Measurements from ENCODE around the gene CHCHD2.
A peak's percentile ranks its signal among the peaks of the same experiment; 100 is the strongest.
"Not testable (repeated sequence)": the region's sequence is repeated elsewhere in the genome, so short reads cannot be mapped to it uniquely, and the experiment has no call there.

The CHCHD2 gene, protein sequence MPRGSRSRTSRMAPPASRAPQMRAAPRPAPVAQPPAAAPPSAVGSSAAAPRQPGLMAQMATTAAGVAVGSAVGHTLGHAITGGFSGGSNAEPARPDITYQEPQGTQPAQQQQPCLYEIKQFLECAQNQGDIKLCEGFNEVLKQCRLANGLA
- total RNA-seq: 148 to 163 reads per million in 2 donors

DNA sequence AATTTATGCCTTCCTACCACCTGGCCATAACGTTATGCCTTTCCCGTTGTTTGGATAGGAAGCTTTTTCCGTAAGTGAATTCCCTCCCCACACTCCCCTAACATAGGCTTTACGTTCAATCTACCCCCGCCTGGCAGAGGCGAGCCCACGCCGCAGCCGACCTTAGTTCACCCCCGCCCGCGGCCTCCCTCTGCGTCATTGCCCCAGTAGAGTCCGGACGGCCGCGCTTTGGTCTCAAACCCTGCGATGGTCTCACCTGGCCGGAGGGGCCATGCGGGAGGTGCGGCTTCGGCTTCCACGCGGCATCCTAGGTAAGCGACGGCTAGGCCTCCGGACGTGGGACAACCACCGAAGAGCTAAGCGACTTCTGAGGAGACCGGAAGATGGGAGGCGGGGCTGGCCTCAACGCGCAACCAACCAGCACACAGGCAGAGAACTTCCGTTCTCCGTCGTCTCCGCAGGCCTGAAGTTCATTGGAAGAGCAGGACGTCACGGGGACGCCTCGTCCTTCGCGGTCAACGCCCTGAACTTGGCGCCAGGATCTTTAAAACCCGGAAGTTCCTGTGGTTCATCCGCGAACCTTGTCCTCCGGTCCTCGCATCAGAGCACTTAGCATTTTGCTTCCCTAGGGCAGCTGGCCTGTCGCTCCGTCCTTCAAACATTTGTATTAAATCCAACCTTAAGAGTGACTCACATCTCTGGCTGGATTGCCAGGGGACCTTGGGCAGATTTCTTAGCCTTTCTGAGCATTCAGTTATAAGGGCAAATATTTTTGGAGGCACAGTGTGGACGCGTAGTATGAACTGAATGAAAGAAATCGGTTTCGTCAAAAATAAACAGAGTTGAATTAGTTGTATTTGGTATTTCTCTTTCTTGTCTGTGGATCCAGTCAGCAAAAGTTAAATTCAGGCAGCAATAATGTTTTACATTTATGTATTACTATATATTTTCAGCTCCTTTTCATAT is at the start of gene CHCHD2:
CHCHD2 (minus strand) TSS at position 369 of the 966 bp plus-strand sequence; CDS start at position 306, 63 bp downstream.
- DNase-seq: peak; percentile 85

- not testable (repeated sequence) for DNase-seq
Measured at GRCh38 chr7:56131062-56131461, 24.8 kb upstream of the CHCHD2 start.

DNA sequence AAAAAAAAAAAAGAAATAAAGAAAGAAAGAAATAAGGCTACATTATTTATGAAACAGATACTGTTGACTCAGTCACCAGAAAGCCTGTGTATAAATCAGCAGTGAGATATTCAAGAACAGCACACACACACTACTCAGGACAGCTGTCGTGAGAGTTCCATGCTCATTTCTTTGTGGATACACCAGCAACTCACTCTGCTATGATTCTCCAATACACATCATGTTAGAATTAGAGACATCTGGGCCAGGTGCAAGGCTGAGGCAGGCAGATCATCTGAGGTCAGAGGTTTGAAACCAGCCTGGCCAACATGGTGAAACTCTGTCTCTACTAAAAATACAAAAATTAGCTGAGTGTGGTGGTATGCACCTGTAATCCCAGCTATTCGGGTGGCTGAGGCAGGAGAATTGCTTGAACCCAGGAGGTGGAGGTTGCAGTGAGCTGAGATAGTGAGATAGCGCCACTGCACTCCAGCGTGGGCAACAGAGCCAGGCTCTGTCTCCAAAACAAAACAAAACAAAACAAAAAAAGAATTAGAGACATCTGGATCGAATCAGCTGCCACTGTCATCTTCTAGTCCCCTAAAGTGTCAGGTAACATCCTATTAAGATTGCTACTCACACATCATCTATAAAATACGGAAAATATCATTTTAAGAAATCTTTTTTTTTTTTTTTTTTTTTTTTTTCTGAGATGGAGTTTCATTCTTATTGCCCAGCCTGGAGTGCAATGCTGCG is 21.1 kb upstream of the CHCHD2 start:
- DNase-seq: no peak

DNA sequence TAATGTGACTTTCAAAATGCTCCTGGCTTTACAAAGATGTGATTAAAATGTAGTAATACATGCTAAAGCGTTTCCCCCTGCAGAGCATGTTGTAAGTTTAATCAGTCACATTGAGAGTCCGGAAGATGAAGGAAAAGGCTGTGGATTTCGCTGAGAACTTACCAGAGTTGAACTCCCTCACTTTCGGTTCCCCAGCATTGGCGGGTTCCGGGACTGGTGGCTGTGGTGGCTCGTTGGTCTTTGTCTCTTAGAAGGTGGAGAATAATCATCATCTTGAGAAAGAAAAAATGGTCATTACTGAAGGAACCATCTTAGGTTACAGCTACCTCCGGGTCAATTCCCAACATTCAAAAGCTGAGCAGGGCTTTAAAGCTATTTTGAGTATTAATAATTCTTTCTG is 19.6 kb upstream of the CHCHD2 start:
- DNase-seq: no peak

DNA sequence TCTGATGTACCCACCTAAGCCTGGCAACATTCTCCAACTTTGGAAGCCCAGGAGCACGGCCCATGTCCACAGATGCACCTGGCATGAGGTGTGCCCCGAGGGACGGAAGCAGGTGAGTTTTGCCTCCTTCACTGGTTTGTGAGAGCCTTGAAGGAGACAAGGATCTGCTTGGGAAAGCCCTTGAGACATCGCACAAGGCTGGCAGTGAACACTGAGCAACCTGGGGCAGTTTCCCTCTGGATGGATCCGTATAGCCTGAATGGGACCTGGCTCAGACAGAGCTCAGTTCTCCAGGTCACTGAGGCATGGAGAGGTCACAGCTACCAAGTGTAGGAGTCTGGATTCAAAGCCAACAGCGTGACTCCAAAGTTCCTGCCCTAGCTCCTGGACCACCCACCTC is 18.7 kb upstream of the CHCHD2 start:
- no peak for DNase-seq

DNA sequence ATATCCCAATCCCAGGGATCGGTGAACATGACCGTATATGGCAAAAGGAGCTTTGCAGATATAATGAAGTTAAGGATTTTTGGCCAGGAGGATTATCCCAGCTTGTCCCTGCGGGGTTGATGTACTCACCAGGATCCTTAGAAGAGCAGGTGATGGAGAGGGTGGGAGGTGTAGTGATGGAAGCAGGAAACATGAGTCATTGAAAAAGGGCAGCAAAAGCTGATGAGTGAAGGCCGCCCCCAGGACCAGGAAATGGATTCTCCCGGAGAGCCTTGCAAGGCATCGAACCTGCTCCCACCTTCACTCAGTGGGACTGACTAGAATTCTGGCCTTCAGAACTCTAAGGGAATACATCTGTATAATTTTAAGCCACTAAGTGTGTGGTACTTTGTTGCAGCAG is 15.2 kb upstream of the CHCHD2 start:
- no peak for DNase-seq

DNA sequence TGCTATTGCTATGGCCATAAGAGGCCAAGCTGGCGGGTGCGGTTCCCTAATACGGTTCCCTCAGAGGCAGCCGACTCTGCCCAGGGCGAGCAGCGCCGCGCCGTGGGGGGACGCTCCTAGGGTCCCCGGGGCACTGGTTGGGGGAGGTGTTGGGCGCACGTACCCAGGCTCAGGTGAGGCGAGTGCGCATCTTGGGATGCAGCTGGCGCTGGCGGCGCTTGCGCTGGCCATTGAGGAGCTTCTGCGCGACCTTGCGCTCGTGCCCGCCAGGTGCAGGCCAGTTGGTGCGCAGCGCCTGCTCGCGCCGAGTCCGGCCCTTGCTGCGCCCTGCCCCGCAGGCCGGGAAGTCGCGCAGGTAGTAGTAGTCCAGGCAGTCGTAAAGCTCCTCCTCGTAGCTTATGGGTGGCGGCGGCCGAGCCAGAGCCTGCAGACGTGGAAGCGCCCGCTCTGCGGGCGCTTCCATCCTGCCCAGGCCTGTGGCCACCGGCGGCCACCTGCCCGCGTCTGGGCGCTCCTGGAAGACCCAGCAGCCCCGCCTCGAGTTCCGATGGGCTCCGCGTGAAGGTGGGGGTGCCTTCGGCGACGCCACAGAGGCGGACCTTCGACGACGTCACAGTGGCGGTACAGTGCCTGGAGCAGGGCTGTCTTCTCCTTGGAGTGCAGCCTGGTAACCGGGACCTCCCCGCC is 9.7 kb upstream of the CHCHD2 start, which contains the start of gene NUPR2:
NUPR2 (minus strand) TSS at position 566 of the 687 bp plus-strand sequence; CDS start at position 463, 103 bp downstream.
- no peak for DNase-seq

DNA sequence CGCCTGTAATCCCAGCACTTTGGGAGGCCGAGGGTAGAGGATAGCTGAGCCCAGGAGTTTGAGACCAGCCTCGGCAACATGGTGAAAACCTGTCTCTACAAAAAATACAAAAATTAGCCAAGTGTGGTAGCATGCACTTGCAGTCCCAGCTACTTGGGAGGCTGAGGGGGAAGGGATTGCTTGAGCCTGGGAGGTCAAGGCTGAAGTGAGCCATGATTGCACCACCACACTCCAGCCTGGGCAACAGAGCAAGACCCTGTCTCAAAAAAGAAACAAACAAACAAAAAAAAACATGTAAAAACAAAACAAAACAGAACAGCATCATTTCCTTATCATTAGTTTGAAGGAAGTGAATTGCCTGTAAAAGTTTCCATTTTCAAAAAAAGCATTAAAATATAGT is 6.0 kb upstream of the CHCHD2 start:
- not testable (repeated sequence) for DNase-seq

- no peak for DNase-seq
Measured at GRCh38 chr7:56110611-56111010, 4.3 kb upstream of the CHCHD2 start.

- no peak for DNase-seq
Measured at GRCh38 chr7:56107954-56108258, 1.6 kb upstream of the CHCHD2 start.

DNA sequence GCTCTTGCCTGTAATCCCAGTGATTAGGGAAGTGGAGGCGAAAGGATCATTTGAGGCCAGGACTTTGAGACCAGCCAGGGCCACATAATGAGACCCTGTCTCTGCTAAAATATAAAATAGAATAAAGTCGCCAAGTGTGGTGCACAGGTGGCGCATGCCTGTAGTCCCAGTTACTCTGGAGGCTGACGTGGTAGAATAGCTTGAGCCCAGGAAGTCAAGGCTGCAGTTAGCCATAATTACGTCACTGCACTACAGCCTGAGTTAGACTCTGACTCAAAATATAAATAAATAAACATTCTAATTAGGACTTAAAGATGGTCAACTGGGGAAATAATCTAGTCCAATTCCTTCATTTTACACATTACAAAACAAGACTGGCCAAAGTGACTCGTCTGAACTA is 768 bp downstream of the CHCHD2 start:
- no peak for DNase-seq

GRCh38 chr7:56104138-56104537 is 2.1 kb downstream of the CHCHD2 start:
- not testable (repeated sequence) for DNase-seq

DNA sequence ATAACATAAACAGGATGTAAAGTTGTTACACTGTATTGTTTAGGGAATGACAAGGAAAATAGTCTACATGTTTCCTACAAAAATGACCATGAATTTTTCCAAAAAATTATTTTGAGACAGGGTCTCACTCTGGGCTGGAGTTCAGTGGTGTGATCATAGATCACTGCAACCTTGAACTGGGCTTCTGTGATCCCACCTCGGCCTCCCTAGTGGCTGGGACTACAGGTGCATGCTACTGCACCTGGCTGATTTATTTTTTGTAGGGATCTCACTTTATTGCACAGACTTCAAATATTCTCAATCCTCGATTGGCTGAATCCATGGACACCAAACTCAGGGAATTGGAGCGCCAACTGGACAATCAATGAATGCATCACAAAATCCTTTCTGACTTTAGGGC is 6.6 kb downstream of the CHCHD2 start:
- DNase-seq: no peak

DNA sequence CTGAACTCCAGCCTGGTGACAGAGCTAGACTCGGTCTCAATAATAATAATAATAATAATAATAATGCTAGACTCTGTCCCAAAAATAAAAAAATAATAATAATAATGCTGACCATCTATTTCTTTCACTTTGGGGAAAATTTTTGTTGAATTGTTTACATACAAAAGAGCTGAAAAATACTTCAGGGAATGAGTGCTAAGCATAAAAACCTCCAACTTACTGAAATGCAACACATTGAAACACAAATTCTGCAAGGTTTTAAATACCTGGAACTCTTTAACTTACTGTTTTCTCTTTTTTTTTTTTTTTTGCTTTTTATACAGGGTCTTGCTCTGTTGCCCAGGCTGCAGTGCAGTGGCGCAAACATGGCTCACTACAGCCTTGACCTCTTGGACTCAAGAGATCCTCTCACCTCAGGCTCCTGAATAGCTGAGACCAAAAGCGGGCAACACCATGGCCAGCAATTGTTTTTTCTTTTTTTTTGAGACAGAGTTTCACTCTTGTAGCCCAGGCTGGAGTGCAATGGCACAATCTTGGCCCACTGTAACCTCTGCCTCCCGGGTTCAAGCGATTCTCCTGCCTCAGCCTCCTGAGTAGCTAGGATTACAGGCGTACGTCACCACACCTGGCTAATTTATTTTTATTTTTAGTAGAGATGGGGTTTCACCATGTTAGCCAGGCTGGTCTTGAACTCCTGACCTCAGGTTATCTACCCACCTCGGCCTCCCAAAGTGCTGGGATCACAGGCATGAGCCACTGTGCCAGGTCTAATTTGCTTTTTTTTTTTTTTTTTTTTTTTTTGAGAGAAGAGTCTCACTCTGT is 7.9 kb downstream of the CHCHD2 start:
- DNase-seq: not testable (repeated sequence)

DNA sequence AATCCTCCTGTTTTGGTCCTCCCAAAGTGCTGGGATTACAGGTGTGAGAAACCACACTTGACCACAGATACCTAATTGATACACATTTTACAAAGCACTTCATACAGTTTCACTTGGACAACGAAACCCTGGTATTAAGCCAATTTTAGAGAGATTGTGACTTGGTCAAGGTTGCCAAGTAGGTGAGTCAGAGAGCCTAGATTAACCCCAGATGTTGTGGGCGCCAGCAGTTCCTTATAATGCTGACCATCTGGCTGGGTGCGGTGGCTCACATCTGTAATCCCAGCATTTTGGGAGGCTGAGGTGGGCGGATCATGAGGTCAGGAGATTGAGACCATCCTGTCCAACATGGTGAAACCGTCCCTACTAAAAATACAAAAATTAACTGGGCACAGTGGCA is 8.6 kb downstream of the CHCHD2 start:
- no peak for DNase-seq

DNA sequence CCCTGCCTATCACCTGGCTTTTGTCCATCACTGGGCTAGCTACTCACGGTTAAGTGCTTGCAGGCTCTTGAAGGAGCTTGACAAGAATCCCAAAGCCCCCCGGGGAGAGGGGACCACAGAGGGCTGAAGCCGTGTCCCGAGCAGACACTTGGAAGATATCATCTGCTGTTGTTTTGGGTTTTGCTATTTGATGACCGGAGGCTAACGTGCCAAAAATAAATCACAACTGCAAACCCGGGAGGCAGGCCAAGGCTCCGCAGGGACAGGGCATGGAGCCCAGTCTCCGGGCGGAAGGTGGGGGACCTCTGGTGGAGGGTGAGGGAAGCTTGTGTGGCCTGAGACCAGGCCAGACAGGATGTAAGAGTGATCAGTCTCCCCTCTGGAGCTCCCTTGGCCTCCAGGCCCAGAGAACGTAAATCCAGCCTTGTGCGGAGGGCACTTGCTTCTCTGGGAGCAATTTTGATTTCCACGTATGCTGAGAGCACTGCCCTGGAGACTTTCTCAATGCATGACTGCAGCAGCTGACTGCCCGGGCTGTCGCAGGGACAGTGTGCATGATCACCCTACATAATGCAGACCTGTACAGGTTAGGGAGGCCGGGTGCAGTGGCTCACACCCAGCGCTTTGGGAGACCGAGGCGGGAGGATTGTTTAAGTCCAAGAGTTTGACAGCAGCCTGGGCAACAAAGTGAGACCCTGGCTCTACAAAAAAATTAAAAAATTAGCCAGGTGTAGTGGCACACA is 13.3 kb downstream of the CHCHD2 start, which contains the start of gene PHKG1:
PHKG1 (minus strand) TSS at position 164 of the 743 bp plus-strand sequence. CDS start 4,011 bp downstream, outside the sequence.
- DNase-seq: no peak

DNA sequence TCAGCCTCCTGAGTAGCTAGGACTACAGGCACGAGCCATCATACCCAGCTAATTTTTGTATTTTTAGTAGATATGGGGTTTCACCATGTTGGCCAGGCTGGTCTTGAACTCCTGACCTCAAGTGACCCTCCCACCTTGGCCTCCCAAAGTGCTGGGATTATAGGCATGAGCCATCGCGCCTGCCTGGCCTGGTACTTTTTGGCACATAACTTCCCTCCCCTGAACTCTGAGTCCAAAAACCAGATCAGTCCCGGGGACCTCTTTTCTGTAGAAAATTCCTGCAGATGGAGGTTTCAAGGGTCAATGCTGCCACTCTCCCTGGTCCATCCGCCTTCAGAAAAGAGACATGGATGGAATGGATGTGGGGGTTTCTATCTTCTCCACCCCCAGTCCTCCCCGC is 13.9 kb downstream of the CHCHD2 start:
- not testable (repeated sequence) for DNase-seq

DNA sequence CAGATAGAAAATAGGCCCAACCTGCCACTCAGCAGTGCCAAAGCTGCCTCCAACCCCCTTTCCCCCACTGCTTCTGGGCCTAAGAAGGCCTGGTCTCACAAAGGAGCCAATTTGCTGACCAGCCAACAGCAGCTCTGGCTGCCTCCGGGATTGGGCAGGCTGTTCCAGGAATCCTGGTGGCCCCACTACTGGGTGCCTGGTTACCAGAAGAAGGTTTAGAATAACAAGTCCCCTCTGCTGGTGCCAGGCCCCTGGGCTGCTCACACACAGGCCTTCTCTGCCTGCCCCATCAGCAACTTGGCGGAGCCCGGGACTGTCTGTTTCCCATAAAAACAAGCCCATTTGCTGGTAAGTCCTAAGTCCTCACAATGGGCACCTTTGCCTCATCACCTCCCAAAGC is 14.7 kb downstream of the CHCHD2 start:
- DNase-seq: no peak

DNA sequence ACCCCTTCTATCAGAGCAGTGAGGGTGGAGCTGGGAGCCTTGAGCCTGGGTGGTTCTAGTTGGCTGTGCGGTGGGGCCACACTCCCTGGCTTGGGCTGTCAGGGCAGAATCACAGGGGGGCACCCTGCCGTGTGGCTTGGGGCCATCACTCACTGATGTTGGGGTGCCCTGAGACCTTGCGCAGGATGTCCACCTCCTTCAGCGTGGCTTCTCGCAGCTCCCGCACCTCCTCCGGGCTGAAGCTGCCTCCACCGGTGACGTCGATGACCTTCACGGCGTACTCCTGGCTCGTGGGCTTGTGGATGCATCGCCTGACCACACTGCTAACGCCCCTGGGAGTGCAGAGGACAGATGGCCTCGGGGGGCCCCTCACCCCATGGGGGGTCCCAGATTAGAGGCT is 18.8 kb downstream of the CHCHD2 start:
- DNase-seq: no peak

DNA sequence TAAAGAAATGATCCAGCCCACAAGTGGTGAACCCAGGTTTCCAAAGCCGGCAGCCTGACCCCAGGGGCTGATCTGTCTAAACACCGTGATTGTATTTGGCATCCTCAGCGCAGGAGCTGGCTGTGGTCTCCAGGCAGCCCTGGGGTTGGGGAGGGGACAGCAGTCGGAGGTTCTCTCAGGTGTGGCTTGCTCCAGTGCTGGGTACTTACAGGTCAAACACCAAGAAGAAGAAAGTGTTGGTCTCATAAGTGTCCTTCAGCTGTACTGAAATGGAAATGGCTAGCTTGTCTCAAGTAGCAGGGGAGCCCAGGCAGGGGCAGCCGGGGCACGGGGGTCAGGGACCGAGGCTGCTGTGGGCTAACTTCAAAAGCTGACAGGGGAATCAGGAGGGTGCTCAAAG is 19.5 kb downstream of the CHCHD2 start:
- no peak for DNase-seq
